GM04504 (cell line): ENCODE data around the gene CD34.
"Not testable (repeated sequence)": the region's sequence is repeated elsewhere in the genome, so short reads cannot be mapped to it uniquely, and the experiment has no call there.

Experiments
- DNase-seq: peaks from one replicate; pipeline ENCODE4 v3.0.0-alpha.2; 2012; ENCODE audit warnings: low read depth

The CD34 gene, protein sequence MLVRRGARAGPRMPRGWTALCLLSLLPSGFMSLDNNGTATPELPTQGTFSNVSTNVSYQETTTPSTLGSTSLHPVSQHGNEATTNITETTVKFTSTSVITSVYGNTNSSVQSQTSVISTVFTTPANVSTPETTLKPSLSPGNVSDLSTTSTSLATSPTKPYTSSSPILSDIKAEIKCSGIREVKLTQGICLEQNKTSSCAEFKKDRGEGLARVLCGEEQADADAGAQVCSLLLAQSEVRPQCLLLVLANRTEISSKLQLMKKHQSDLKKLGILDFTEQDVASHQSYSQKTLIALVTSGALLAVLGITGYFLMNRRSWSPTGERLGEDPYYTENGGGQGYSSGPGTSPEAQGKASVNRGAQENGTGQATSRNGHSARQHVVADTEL

DNA sequence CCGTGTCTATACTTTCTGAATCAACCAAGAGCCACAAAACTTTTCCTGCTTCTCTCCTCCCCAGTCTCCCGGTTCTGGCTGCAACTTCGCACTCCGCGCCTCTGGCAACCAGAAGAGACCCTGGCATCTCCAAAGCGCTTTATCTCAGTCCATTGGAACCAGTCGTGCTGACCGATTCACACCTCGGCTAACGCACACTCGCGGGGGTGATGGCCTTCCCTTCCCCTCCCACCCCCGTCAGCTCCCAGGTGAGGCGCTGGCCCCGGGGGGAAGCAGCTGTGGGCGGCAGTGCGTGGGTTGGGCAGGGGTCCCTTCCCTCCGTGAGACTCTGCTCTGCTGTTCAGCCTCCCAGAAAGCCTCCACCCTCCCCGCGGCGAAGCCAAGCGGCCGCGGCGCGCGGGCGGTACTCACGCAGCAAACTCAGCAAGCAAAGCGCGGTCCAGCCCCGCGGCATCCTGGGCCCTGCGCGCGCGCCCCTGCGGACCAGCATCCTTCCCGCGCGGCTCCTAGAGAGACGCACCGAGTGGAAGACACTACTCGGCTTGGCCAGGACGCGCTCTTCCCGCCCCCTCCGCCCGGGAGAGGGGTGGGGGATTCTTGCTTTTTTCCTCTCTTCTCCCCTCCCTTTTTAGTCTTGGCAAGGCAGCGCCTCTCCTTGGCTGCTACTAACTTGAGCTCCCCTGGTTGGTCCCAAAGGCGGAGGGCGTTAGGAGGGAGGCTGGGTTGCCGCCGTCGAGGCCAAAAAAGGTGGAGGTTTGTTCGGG lies at the start of gene CD34:
Gene CD34, minus strand, starts transcription at position 535 of the 764 bp plus-strand sequence. Its CDS starts 45 bp downstream, at position 490.
- no peak for DNase-seq

DNA sequence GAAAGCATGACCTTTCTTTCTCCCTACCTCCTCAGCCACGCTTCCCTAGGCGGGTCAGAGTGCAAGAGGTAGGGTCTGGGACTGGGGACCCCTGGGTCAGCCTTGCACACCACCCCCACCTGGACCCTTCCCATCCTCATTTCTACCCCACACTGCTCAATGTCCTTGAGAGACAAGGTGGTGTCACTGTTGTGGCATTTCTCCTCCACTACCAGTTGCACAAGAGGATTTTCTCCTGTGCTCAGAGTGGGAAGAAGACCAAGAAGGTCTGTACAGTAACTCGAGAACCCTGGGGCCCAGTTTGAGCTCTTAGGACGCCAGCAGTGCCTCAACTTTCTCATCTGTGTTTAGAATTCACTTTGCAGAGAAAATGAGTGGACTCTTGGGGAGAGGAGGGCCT lies 49.4 kb upstream of the CD34 start:
- no peak for DNase-seq

- no peak for DNase-seq
Measured at GRCh38 chr1:207959910-207960309, 49.0 kb upstream of the CD34 start.

- peak; percentile 34 for DNase-seq
Measured at GRCh38 chr1:207959141-207959825, 48.4 kb upstream of the CD34 start.

DNA sequence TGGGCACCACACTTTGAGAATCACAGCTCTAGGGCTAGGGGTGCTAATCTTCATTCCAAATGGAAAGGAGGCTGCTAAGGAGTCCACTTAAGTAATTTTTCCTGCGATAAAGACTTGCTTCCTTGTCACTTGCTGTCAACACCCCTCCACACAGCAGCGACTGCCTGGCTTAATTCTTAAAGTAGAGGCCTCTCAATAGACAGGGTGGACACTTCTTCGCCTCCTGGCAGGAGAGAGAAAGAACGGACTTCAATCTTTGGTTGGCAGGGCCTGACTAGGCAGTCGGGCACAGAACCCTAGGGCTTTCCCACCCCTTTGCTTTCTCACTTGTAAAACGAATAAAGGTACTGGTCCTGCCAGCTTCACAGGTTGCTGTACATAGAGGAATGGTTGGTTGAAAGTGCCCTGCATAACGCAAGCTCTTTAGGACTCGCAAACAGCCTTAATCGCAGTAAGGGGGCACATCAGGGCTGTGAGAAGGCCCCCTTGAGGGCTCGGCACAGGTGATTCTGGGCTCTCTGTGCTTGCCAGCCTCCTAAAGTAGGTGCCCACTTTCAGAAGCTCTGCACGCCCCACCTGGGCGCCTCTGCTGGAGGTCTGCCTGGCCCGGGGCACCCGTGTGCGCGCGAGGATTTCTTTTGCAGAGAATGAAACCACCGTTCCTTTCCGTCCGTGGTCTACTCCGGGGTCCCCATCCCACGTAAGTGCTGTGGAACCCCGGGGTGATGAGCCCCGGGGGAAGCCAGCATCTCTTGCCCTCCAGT lies 47.6 kb upstream of the CD34 start:
- DNase-seq: no peak

GRCh38 chr1:207956986-207957385 lies 46.1 kb upstream of the CD34 start:
- no peak for DNase-seq

- DNase-seq: no peak
Measured at GRCh38 chr1:207954104-207954503, 43.2 kb upstream of the CD34 start.

DNA sequence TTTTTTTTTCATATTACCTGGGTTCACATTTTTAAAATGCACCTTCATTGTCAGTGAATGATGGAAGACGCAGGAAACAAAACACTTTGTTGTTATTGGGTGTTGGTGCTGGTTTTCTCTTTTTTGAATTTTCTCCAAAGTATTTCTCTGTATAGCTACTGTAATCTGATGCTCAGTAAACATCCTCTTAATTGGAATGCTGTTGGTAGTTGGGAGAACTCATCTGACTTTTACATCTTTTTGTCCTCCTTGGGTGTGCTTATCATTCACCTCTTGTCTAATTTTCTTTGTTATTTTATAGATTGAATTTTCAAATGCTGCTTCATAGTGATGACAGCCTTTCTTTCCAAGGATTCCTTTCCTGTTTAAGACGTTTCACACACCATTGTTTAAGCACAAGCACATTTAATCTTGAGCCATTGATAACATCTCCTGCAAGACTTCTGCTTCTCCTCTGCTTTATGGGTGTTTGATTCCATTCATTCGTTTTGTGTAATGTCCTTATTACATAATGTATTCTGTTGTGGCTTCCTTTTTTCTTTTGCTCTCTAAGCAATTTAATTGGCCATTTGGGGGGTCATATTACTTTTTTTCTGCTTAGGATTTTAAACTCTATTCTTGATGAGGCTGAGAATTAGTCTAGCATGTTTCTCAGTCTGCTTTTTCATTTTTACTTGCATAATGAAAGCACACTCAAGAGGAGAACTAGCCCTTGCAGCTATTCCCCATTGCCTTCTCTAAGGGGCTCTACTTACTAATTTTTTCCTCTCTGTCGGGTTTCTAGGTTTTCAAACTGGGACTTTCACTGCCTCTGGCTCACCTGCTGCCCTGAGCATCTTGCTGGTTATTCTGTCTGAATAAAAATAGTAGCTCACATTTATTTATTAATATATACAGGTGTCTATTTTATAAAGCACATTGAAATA lies 42.0 kb upstream of the CD34 start:
- no peak for DNase-seq

DNA sequence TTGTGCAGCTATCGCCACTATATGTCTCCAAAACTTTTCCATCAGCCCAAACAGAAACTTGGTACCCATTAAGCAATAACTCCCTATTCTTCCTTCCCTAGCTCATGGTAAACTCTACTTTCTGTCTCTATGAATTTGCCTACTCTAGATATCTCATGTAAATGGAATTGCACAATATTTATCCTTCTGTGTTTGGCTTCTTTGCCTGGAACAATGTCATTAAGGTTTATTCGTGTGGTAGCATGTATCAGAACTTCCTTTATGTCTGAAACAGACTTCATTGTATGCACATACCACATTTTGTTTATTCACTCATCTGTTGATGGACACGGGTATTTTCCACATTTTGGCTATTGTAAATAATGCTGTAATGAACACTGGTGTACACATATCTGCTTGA lies 40.7 kb upstream of the CD34 start:
- DNase-seq: no peak

- no peak for DNase-seq
Measured at GRCh38 chr1:207950750-207951149, 39.8 kb upstream of the CD34 start.

DNA sequence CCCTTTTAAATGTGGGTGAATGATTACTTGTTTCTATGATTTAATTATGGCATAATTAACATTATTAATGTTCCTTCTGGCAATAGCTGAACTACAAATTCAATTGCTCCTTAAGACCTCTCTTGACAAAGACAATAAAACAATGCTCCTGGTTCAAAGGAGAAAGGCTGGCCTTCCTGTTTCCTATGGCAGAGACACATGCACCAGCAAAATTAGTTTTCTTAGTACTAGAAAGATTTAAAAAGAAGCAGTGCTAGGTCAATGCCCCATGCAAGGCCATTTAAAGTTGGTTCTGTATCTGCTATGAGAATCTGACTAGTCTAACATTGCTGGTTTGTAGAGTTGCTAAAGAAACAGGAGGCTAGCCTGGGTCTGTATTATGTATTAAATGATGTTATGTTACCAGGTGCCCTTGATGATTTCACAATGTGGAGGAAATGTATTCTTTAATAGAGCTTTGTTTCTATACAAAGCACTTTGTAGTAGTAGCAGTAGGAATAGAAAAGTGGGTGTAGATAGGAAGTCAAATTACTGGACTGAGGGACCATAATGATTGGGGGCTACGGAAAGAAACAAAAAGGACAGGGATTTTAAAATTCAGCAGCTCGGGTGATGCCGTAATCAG lies 38.8 kb upstream of the CD34 start:
- DNase-seq: no peak

DNA sequence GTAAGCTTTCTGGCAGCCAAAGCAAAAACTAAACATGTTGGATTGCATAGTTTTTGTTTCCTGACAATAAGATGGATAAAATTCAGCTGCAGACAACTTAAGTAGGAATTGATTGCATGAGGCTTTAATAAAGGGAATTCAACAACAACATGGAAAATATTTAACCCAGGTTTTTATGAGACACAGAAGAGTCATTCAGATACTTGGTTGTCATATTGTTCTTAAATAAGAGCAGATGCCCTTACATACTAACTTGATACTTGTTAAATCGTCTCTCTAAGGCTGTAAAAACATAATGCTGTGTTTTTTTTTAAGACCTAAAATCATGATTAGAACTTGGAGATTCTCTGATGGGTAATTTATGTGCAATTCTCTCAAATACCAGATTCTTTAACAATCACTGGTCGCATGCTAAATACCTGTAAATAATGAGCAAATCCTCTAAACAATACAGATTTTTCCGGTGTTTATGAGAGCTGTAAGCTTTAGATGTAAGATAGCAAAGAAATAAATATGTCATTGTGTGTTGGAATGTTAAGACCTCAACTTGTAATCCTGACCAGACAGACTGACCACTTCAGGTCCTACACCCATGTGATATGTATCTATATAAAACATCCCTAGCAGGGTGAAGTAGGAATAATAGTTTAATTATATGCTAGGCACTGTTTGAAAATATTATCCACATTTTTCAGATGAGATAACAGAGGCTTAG lies 37.8 kb upstream of the CD34 start:
- peak; percentile 60 for DNase-seq

GRCh38 chr1:207946756-207947155 lies 35.8 kb upstream of the CD34 start:
- DNase-seq: no peak

DNA sequence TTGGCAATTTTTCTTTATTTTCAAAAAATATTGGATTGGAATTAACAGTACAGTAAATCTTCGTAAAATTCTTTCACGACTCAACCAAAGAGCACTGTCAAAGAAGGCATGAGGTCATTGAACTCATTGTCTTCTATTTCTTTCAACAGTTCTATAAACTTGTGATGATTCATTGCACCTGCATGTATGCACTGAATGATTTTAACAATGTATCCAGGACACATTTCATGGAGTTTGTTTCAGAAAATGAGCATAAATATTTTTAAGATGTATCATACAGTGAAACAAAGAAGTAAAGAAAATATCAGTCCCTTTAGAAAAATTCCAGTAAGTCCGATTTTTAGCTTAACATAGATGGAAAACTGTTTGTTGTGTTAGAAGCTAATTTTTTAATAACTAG lies 33.6 kb upstream of the CD34 start:
- DNase-seq: peak; percentile 22

DNA sequence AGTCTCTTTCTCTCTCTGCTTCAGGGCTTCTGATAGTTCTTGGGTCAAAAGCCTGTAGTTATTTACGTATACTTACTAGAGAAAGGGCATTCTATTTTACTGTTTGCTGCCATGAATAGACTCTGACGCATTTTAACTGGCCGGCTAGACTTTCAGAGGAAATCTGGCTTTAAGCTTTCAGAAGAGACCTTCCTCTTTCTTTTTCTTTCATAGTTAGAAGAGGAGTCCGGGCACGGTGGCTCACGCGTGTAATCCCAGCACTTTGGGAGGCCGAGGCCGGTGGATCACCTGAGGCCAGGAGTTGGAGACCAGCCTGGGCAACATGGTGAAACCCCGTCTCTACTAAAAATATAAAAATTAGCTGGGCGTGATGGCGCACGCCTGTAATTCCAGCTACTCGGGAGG lies 31.4 kb upstream of the CD34 start:
- not testable (repeated sequence) for DNase-seq

DNA sequence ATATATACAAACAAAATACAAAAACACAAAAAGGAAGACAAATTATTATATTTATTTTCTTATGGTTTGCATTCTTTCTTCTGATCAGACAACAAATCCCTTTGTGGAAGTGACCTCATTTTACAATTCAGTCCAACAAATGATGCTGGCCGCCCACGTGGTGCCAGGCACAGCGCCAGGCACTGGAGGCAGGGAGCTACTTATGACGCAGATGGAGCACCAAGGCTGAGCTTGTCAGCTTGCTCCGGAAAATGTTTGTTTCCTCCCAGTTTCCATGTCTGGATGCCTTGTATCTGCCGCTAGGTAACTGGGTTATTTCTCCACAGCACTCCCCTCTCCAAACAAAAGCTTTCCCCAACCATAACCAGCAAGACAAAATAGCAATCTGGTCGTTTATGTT lies 30.7 kb upstream of the CD34 start:
- DNase-seq: no peak

DNA sequence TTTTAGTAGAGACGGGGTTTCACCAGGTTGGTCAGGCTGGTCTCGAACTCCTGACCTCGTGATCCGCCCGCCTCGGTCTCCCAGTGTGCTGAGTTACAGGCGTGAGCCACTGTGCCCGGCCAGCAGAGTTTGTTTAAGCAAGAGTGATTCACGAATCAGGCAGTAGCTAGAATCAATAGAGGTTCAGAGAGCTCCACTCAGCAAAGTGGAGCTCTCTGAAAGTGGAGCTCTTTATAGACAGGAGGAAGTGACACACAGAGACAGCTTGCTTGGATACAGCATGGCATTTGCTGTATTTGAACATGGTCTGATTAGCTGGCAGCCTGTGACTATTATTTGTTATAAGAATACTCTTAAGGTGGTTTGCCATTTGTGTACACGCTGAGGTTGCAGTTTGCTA lies 27.1 kb upstream of the CD34 start:
- DNase-seq: no peak

DNA sequence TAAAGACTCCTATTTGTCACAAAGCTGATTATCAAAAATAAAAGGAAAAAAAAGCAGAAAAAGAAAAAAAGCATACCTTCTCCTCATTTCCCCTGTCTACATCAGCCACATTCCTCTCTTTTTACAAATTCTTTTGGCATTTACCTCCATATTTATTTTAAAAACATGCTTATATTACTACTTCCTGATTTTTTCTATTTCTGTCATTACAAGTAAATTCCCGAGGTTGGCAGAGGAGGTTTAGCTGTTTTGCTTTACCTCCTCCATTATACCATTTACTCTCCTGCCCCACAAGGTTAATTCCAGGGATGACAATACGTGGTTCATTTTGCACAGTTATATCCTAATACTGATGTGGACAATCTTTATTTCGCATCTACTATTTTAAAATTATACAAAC lies 26.3 kb upstream of the CD34 start:
- DNase-seq: no peak

GRCh38 chr1:207935166-207935583 lies 24.2 kb upstream of the CD34 start:
- DNase-seq: no peak
